HG03521 (cell line): Measurements from ENCODE around the gene ITSN1.

Experiments used
- ATAC-seq: cut with Tn5 transposase; IDR thresholded peaks from one replicate; pipeline ENCODE4 v1.9.1; 2021; ENCODE audit warnings: mild to moderate bottlenecking, moderate library complexity; ENCODE audit not compliant: unreplicated experiment

The ITSN1 gene

GRCh38 chr21:33834801-33835500, 192.7 kb downstream of the ITSN1 start:
- ATAC-seq: no peak

DNA sequence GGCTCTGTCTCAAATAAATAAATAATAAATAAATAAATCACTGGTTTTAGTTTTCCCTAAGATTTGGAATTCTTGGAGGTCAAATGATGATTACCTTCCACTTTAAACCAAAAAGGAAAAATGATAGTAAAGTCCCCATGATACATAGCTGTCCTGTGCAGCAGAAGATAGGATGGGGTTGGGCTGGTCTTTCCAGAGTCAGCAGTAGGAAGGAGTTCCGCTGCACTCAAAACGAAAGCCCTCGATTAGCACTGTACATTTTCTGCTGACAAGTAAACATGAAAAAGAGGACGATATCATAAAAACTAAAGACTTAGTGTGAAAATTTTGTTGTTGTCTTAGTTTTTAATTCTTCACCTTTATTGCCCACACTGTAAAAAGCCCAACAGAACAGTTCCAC, 193.6 kb downstream of the ITSN1 start:
- ATAC-seq: no peak

GRCh38 chr21:33836408-33836807, 194.1 kb downstream of the ITSN1 start:
- ATAC-seq: no peak

GRCh38 chr21:33839167-33839716, 196.9 kb downstream of the ITSN1 start:
- ATAC-seq: no peak

GRCh38 chr21:33839806-33840205, 197.5 kb downstream of the ITSN1 start:
- no peak for ATAC-seq

- ATAC-seq: no peak
Observed at GRCh38 chr21:33840771-33841170, 198.5 kb downstream of the ITSN1 start.

DNA sequence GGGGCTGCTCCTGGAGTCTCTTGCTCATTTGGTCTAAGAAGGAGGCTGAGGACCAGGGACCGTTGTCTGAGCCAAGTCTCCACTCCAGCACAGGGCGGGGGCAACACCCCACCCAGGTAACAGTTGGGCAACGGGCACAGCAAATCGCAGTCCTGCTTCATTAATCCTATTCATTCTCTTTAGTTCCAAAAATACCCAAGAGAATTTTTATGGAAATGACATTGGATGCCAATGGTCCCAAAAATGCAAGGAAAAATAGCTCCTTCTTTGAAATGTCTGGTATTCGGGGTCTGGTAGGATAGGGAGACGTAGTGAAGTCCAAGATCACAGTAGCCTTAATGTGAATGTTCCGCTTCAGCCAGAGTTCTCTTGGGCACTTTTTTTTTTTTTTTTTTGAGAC, 199.3 kb downstream of the ITSN1 start:
- no peak for ATAC-seq

- ATAC-seq: no peak
Observed at GRCh38 chr21:33843216-33843615, 200.9 kb downstream of the ITSN1 start.

DNA sequence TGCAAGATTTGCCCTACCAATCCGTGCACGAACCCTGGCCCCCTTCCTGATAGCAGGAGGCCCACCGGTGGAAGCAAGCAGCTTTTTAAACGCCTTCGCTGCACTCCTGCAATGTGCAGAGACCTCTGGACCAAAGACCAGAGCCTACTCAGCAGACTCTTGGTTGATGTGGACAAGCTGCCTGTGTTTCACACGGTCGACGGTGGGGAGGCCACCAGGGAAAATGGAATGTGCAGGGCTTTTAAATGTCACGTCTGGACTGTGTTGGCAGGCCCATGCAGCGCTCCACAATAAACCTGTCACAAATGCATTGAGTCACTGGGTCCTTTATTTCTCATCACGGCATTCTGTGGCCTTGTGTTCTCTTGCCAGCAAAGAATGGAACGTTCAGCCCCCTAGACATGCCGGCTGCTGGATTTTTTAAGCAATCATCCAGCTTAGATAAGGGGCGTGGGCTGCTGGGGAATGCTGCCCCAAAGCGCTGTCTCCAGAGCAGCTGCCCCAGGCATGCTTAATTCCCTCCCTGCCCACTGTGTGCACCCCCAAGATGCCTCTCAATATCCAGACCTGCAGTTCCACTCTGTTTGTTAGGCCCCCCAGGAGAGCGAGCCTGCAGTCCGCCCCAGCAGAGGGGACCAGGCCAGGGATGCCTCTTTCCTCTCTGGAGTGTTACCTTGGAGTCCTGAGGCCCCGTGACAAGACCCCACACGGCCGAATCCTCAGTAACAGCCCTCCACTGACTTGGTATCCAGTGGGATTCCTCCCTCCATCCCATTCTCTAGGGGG, 202.0 kb downstream of the ITSN1 start:
- ATAC-seq: no peak

DNA sequence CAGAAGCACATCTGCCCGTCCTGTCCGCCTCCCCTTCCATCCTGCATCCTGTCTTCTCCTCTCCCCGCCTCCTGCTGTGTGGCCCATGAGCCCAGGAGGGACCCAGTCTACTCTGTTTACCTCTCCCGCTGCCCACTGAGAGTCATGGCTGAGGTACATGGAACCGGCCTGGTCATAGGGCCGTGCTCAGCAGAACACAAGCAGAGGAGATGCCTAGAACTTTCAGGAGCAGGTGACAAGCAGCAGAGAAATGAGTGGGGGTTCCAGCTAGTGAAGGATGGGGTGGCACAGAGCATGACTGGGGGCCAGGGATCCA, 202.5 kb downstream of the ITSN1 start:
- ATAC-seq: no peak

- no peak for ATAC-seq
Observed at GRCh38 chr21:33846141-33846540, 203.8 kb downstream of the ITSN1 start.

DNA sequence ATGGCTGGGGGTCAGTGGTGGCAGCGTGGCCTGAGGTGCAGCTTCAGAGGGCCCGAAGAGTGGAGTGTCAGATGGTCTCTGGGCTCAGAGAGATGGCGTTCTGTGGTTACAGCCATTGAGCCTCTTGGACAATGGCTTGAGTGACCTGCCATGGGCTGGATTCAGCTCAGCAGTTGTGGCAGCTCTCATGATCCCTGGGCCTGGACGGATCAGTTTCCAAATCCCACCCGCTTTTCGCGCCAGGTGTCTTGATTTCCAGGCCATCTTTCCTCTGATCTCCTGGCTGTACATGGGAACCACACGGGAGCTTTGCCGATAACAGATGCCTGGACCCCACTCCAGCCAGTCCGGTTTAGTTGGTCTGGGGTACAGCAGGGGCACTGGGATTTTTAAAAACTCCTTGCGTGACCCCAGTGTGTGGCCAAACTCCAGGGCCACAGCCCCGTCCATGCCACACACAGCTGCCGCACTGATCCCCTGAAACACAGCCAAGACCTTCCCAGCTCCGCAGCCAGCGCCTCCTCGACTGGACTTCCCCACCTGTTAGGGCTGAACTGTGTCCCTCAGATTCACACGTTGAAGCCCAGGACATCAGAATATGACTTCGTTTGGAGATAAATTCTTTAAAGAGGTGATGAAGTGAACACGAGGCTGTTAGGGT, 205.4 kb downstream of the ITSN1 start:
- ATAC-seq: no peak

GRCh38 chr21:33848249-33848953, 206.1 kb downstream of the ITSN1 start:
- ATAC-seq: no peak

- ATAC-seq: no peak
Observed at GRCh38 chr21:33849834-33850233, 207.5 kb downstream of the ITSN1 start.

- ATAC-seq: no peak
Observed at GRCh38 chr21:33850401-33850800, 208.1 kb downstream of the ITSN1 start.

GRCh38 chr21:33850985-33851384, 208.7 kb downstream of the ITSN1 start:
- no peak for ATAC-seq

- ATAC-seq: no peak
Observed at GRCh38 chr21:33852485-33852884, 210.2 kb downstream of the ITSN1 start.

DNA sequence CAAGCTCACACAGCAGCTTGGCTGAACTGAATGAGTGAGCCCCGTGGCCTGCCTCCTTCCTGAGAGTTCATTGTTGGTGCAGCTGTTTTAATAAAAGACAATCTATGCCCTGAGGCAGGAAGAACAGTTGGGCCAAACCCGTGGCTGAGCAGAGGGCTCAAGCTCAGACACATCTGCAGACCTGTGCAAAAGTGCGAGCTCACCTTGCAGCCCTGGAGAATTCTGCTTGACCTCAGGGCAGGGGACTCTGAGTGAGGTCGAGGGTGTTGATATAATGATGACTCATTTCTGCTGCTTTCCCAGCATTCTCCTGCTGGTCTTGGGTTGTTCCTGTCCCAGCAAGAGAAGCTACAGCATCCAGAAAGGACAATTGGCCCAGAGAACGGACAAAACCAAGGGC, 212.3 kb downstream of the ITSN1 start:
- no peak for ATAC-seq

GRCh38 chr21:33855190-33855589, 212.9 kb downstream of the ITSN1 start:
- ATAC-seq: no peak

- ATAC-seq: no peak
Observed at GRCh38 chr21:33856893-33857527, 214.7 kb downstream of the ITSN1 start.
